GM18498 (cell line): ENCODE measurements around the gene VTA1.
"Not testable (repeated sequence)": the region's sequence is repeated elsewhere in the genome, so short reads cannot be mapped to it uniquely, and the experiment has no call there.

ENCODE experiments used
- ATAC-seq: cut with Tn5 transposase; IDR thresholded peaks from one replicate; pipeline ENCODE4 v1.9.1; 2021; ENCODE audit warnings: mild to moderate bottlenecking, moderate library complexity; ENCODE audit not compliant: unreplicated experiment

Gene VTA1

GRCh38 chr6:142223938-142224337, 76.9 kb downstream of the VTA1 start:
- no peak for ATAC-seq

- ATAC-seq, result no peak
Observed at GRCh38 chr6:142225115-142225514, 78.1 kb downstream of the VTA1 start.

- no peak for ATAC-seq
Observed at GRCh38 chr6:142225552-142225951, 78.5 kb downstream of the VTA1 start.

- no peak for ATAC-seq
Observed at GRCh38 chr6:142226731-142227130, 79.7 kb downstream of the VTA1 start.

GRCh38 chr6:142229518-142230270, 82.6 kb downstream of the VTA1 start:
- not testable (repeated sequence) for ATAC-seq

- peak; percentile 78 for ATAC-seq
Observed at GRCh38 chr6:142232206-142233044, 85.4 kb downstream of the VTA1 start.

- no peak for ATAC-seq
Observed at GRCh38 chr6:142233945-142234682, 87.1 kb downstream of the VTA1 start.

GRCh38 chr6:142235272-142235671, 88.2 kb downstream of the VTA1 start:
- ATAC-seq, result no peak

GRCh38 chr6:142235791-142236190, 88.7 kb downstream of the VTA1 start:
- ATAC-seq, result no peak

GRCh38 chr6:142236691-142237090, 89.6 kb downstream of the VTA1 start:
- no peak for ATAC-seq

GRCh38 chr6:142238881-142239280, 91.8 kb downstream of the VTA1 start:
- no peak for ATAC-seq

- no peak for ATAC-seq
Observed at GRCh38 chr6:142240179-142240578, 93.1 kb downstream of the VTA1 start.

- ATAC-seq, result no peak
Observed at GRCh38 chr6:142241061-142241460, 94.0 kb downstream of the VTA1 start.

GRCh38 chr6:142242269-142242668, 95.2 kb downstream of the VTA1 start:
- no peak for ATAC-seq

- no peak for ATAC-seq
Observed at GRCh38 chr6:142246960-142247359, 99.9 kb downstream of the VTA1 start.

GRCh38 chr6:142249266-142249665, 102.2 kb downstream of the VTA1 start:
- ATAC-seq, result no peak

GRCh38 chr6:142251930-142252445, 104.9 kb downstream of the VTA1 start:
- ATAC-seq, result no peak

- no peak for ATAC-seq
Observed at GRCh38 chr6:142254513-142254912, 107.5 kb downstream of the VTA1 start.

GRCh38 chr6:142255785-142256184, 108.7 kb downstream of the VTA1 start:
- no peak for ATAC-seq

- no peak for ATAC-seq
Observed at GRCh38 chr6:142258305-142258704, 111.2 kb downstream of the VTA1 start.

GRCh38 chr6:142258757-142259156, 111.7 kb downstream of the VTA1 start:
- no peak for ATAC-seq
